PC-3 (cell line): ENCODE data around the gene WFDC6. TPM values are rescaled to one million over a fixed set of nuclear protein-coding genes. Genes with fewer than 3 reads are reported as not detected.

Experiments used
- ATAC-seq: fragments of 200-7000 bp; cut with Tn5 transposase; 2 replicates; pipeline ENCODE4 v1.9.1; 2020; ENCODE audit warnings: mild to moderate bottlenecking, moderate library complexity
- BruUV-seq: library from RNA; stranded (reverse); fragments of 400-500 nt; replicated peaks from 2 replicates; lab custom pipeline; 2021; lab: Mats Ljungman, UMichigan
- CTCF ChIA-PET: fragments of 300-600 bp; sonication (Branson Sonifier 250); formaldehyde crosslinking; loops from one replicate; lab custom pipeline; 2022; ENCODE audit warnings: antibody characterized with exemption; lab: Charles Lee
- POLR2A ChIA-PET: fragments of 300-600 bp; sonication (Branson Sonifier 250); formaldehyde crosslinking; loops from one replicate; lab custom pipeline; 2022; ENCODE audit warnings: antibody characterized with exemption; ENCODE audit not compliant: unreplicated experiment; lab: Charles Lee
- DNase-seq: peaks from one replicate; pipeline ENCODE4 v3.0.0-alpha.2; 2015
- H2AFZ ChIP-seq: fragments of 300-600 bp; sonication (generic); 2 replicates; pipeline ENCODE4 v1.6.0; 2016; ENCODE audit warnings: antibody characterized with exemption, low read length
- H3F3A ChIP-seq: fragments of 300-600 bp; sonication (generic); one replicate; pipeline ENCODE4 v1.6.0; 2017; ENCODE audit warnings: antibody characterized with exemption, low read length, control low read depth, mild to moderate bottlenecking; ENCODE audit not compliant: unreplicated experiment
- H3K27ac ChIP-seq: fragments of 300-600 bp; sonication (generic); 2 replicates; pipeline ENCODE4 v1.5.1; 2016; ENCODE audit warnings: mild to moderate bottlenecking, low read length
- H3K27me3 ChIP-seq: fragments of 300-600 bp; sonication (generic); 2 replicates; pipeline ENCODE4 v1.6.1; 2016; ENCODE audit warnings: low read length, mixed read lengths
- H3K36me3 ChIP-seq: fragments of 300-600 bp; sonication (generic); 2 replicates; pipeline ENCODE4 v1.6.1; 2016; ENCODE audit warnings: low read depth, mixed run types, low read length, mixed read lengths
- H3K4me1 ChIP-seq: fragments of 300-600 bp; sonication (generic); 2 replicates; pipeline ENCODE4 v1.5.1; 2016; ENCODE audit warnings: low read length; ENCODE audit not compliant: insufficient read depth
- H3K4me2 ChIP-seq: fragments of 300-600 bp; sonication (generic); 2 replicates; pipeline ENCODE4 v1.6.0; 2016; ENCODE audit warnings: low read length
- H3K4me3 ChIP-seq: fragments of 300-600 bp; sonication (generic); 2 replicates; pipeline ENCODE4 v1.5.1; 2016; ENCODE audit warnings: mild to moderate bottlenecking, low read length, mixed read lengths
- H3K79me2 ChIP-seq: fragments of 300-600 bp; sonication (generic); 2 replicates; pipeline ENCODE4 v1.6.1; 2017; ENCODE audit warnings: low read length, mixed read lengths
- H3K9ac ChIP-seq: fragments of 300-600 bp; sonication (generic); 2 replicates; pipeline ENCODE4 v1.6.0; 2016; ENCODE audit warnings: mild to moderate bottlenecking, low read length
- H3K9me2 ChIP-seq: fragments of 300-600 bp; sonication (generic); replicated peaks from 2 replicates; pipeline ENCODE4 v1.6.1; 2016; ENCODE audit warnings: mixed run types, low read length, mixed read lengths
- H3K9me3 ChIP-seq: fragments of 300-600 bp; sonication (generic); 2 replicates; pipeline ENCODE4 v1.6.1; 2016; ENCODE audit warnings: low read length, mixed read lengths
- H4K20me1 ChIP-seq: fragments of 300-600 bp; sonication (generic); 2 replicates; pipeline ENCODE4 v1.6.1; 2016; ENCODE audit warnings: low read length, mixed read lengths
- CTCF ChIP-seq: fragments of 300-600 bp; sonication (generic); conservative IDR thresholded peaks from 2 replicates; pipeline ENCODE4 v1.5.1; 2017; ENCODE audit warnings: antibody characterized with exemption, low read depth, mild to moderate bottlenecking, low read length
- EZH2 ChIP-seq: fragments of 300-600 bp; sonication (generic); IDR thresholded peaks from one replicate; pipeline ENCODE4 v1.6.1; 2017; ENCODE audit warnings: antibody characterized with exemption, mild to moderate bottlenecking, low read length; ENCODE audit not compliant: unreplicated experiment
- EZH2phosphoT487 ChIP-seq: fragments of 300-600 bp; sonication (generic); IDR thresholded peaks from 2 replicates; pipeline ENCODE4 v1.6.1; 2018; ENCODE audit warnings: mild to moderate bottlenecking, antibody characterized with exemption, low read length, borderline replicate concordance
- intact Hi-C: fragments of 100-400 bp; cut with micrococcal nuclease; formaldehyde crosslinking; loops from 2 replicates; pipeline ENCODE4 v1.9.0; 2023
- total RNA-seq: library from RNA; depleted of rRNA; stranded (reverse); fragments of >200 nt; gene quantifications from 2 replicates; pipeline ENCODE4 v1.2.3, GENCODE V29; 2014

Gene WFDC6
- total RNA-seq, 1 experiment from 2014 or later = not detected

GRCh38 chr20:45489083-45489531 lies 50.2 kb downstream of the WFDC6 start:
- Histone ChIP-seq H3K36me3 (no peaks in the 10 kb centered on the region), H3K4me3 (no peak overlapping the region), H3K9ac (no peak overlapping the region; the same call in 1 of the 2 replicates), H3F3A (no peaks in the 10 kb centered on the region), H4K20me1 (no peaks in the 10 kb centered on the region), H3K9me2 (no peaks in the 10 kb centered on the region; the same call in 1 of the 2 replicates), H3K79me2 (no peaks in the 10 kb centered on the region), H3K9me3 (no peaks in the 10 kb centered on the region), H2AFZ (peak overlapping the region; percentile 16; the same call in 1 of the 2 replicates), H3K27ac (peak overlapping the region; percentile 57), H3K4me2 (peak overlapping the region; percentile 19; the same call in 1 of the 2 replicates), H3K4me1 (peaks cover 16% of the 10 kb centered on the region), H3K27me3 (no peaks in the 10 kb centered on the region)
- no peak for TF ChIP-seq EZH2
- ATAC-seq = peak; percentile 74
- ChIA-PET POLR2A (no interaction called here), CTCF (no interaction called here)
- intact Hi-C loops = no loop called here
- BruUV-seq = no TSS peak
- DNase-seq = peak; percentile 96

- H3K4me3 ChIP-seq = no peak overlapping the region
- H3K27ac ChIP-seq = no peak overlapping the region
- no peaks in the 10 kb centered on the region for H3K9me3 ChIP-seq
- H3K9me2 ChIP-seq = no peaks in the 10 kb centered on the region; the same call in 1 of the 2 replicates
- no TSS peak for BruUV-seq
- no peaks in the 10 kb centered on the region for H4K20me1 ChIP-seq
- peaks cover 16% of the 10 kb centered on the region for H3K4me1 ChIP-seq
- intact Hi-C loops = no loop called here
- no peak overlapping the region for H3K9ac ChIP-seq
- ChIA-PET CTCF (no interaction called here), POLR2A (no interaction called here)
- H3K27me3 ChIP-seq = no peaks in the 10 kb centered on the region
- H3F3A ChIP-seq = no peaks in the 10 kb centered on the region
- no peak for DNase-seq
- H3K4me2 ChIP-seq = no peak overlapping the region
- H3K79me2 ChIP-seq = no peaks in the 10 kb centered on the region
- no peak for ATAC-seq
- H2AFZ ChIP-seq = no peak overlapping the region
- H3K36me3 ChIP-seq = no peaks in the 10 kb centered on the region
- peak; percentile 38; the same call in 1 of the 2 replicates for TF ChIP-seq CTCF
- no peak for TF ChIP-seq EZH2phosphoT487
These were observed 52.0 kb downstream of the WFDC6 start for GRCh38 chr20:45487231-45487635.

- ATAC-seq (no peak), DNase-seq (no peak)
- H3K4me3 ChIP-seq = no peak overlapping the region
- no peaks in the 10 kb centered on the region for H3K36me3 ChIP-seq
- CTCF ChIA-PET = no interaction called here
- TF ChIP-seq EZH2phosphoT487 (no peak), CTCF (no peak), EZH2 (no peak)
- H3K4me2 ChIP-seq = no peak overlapping the region
- no peak overlapping the region for H3K27ac ChIP-seq
- POLR2A ChIA-PET = no interaction called here
- no peaks in the 10 kb centered on the region for H4K20me1 ChIP-seq
- no peaks in the 10 kb centered on the region for H3F3A ChIP-seq
- no peaks in the 10 kb centered on the region for H3K9me3 ChIP-seq
- no peak overlapping the region for H2AFZ ChIP-seq
- no peaks in the 10 kb centered on the region for H3K79me2 ChIP-seq
- H3K4me1 ChIP-seq = peaks cover 16% of the 10 kb centered on the region
- no peaks in the 10 kb centered on the region; the same call in 1 of the 2 replicates for H3K9me2 ChIP-seq
- peaks cover 9% of the 10 kb centered on the region; the same call in 1 of the 2 replicates for H3K27me3 ChIP-seq
- no TSS peak for BruUV-seq
- intact Hi-C loops = no loop called here
- H3K9ac ChIP-seq = no peak overlapping the region
These were observed 53.9 kb downstream of the WFDC6 start for GRCh38 chr20:45485388-45485787.
